Kidney glomerular epithelial cell (primary cell): ENCODE measurements around the gene RIPOR2.

Source experiments
- DNase-seq: peaks from one replicate; lab custom pipeline; 2025; lab: John Stamatoyannopoulos, UW

The RIPOR2 gene

GRCh38 chr6:24847402-24847801, 88.4 kb downstream of the RIPOR2 start:
- DNase-seq: no peak

GRCh38 chr6:24845578-24845977, 90.2 kb downstream of the RIPOR2 start:
- no peak for DNase-seq

- DNase-seq: no peak
These were observed 90.9 kb downstream of the RIPOR2 start for GRCh38 chr6:24844903-24845302.

- DNase-seq: no peak
These were observed 91.7 kb downstream of the RIPOR2 start for GRCh38 chr6:24844061-24844460.

- no peak for DNase-seq
These were observed 95.6 kb downstream of the RIPOR2 start for GRCh38 chr6:24840187-24840586.

- DNase-seq: no peak
These were observed 96.8 kb downstream of the RIPOR2 start for GRCh38 chr6:24838994-24839393.

- no peak for DNase-seq
These were observed 97.7 kb downstream of the RIPOR2 start for GRCh38 chr6:24838081-24838480.

- no peak for DNase-seq
These were observed 99.7 kb downstream of the RIPOR2 start for GRCh38 chr6:24836109-24836508.

GRCh38 chr6:24833711-24834386, 101.9 kb downstream of the RIPOR2 start:
- DNase-seq: no peak

- DNase-seq: no peak
These were observed 103.0 kb downstream of the RIPOR2 start for GRCh38 chr6:24832794-24833193.

GRCh38 chr6:24831771-24832716, 103.7 kb downstream of the RIPOR2 start:
- DNase-seq: peak; percentile 76

- DNase-seq: no peak
These were observed 106.1 kb downstream of the RIPOR2 start for GRCh38 chr6:24829657-24830056.

- no peak for DNase-seq
These were observed 107.8 kb downstream of the RIPOR2 start for GRCh38 chr6:24827970-24828369.

GRCh38 chr6:24827162-24827561, 108.6 kb downstream of the RIPOR2 start:
- no peak for DNase-seq

- no peak for DNase-seq
These were observed 110.6 kb downstream of the RIPOR2 start for GRCh38 chr6:24825130-24825630.

GRCh38 chr6:24824142-24824938, 111.4 kb downstream of the RIPOR2 start:
- DNase-seq: no peak

GRCh38 chr6:24823185-24823584, 112.6 kb downstream of the RIPOR2 start:
- DNase-seq: no peak

- no peak for DNase-seq
These were observed 113.1 kb downstream of the RIPOR2 start for GRCh38 chr6:24822696-24823095.

GRCh38 chr6:24821860-24822444, 113.8 kb downstream of the RIPOR2 start:
- DNase-seq: no peak

- no peak for DNase-seq
These were observed 117.4 kb downstream of the RIPOR2 start for GRCh38 chr6:24818346-24818745.

- no peak for DNase-seq
These were observed 126.0 kb downstream of the RIPOR2 start for GRCh38 chr6:24809728-24810127.

- DNase-seq: no peak
These were observed 128.2 kb downstream of the RIPOR2 start for GRCh38 chr6:24807584-24807983.
